Breast epithelium (tissue), 4 donors: ENCODE measurements around the gene CRIM1. TPM values are rescaled to one million over a fixed set of nuclear protein-coding genes. Genes with fewer than 3 reads are reported as not detected.
A peak's percentile ranks its signal among the peaks of the same experiment; 100 is the strongest.

Experiments used
- DNase-seq, 2 donors: peaks; one replicate each; pipeline ENCODE4 v3.0.0-alpha.2; 2019; ENCODE audit warnings: low spot score in 2 of 2
- H3K27ac ChIP-seq, 2 donors: fragments of 200-600 bp; sonication (generic) in 1 of 2; one replicate each; pipeline ENCODE4 v1.5.1; 2016 to 2019; ENCODE audit warnings: mild to moderate bottlenecking in 1 of 2
- H3K27me3 ChIP-seq, 2 donors: fragments of 200-600 bp; sonication (generic) in 1 of 2; one replicate each; pipeline versions ENCODE4 v1.5.1 to v1.6.0; 2017 to 2019; ENCODE audit warnings: control low read depth in 1 of 2, mild to moderate bottlenecking in 1 of 2
- H3K36me3 ChIP-seq: fragments of 200-600 bp; one replicate; pipeline ENCODE4 v1.5.1; 2019
- H3K4me1 ChIP-seq, 2 donors: fragments of 200-600 bp; sonication (generic); one replicate each; pipeline ENCODE4 v1.5.1; 2016 to 2019; ENCODE audit warnings: control low read depth in 1 of 2
- H3K4me3 ChIP-seq, 3 donors: fragments of 200-600 bp; sonication (generic); 1 replicate in 2 of 3; 2 replicates in 1 of 3; pipeline ENCODE4 v1.5.1; 2016 to 2019; ENCODE audit warnings: mild to moderate bottlenecking in 3 of 3, moderate library complexity in 2 of 3
- H3K9me3 ChIP-seq, 2 donors: fragments of 200-600 bp; sonication (generic) in 1 of 2; one replicate each; pipeline ENCODE4 v1.5.1; 2016 to 2019; ENCODE audit warnings: control low read depth in 1 of 2
- POLR2A ChIP-seq: fragments of 450-650 bp; IDR thresholded peaks from one replicate; pipeline ENCODE4 v1.6.1; 2016; ENCODE audit warnings: antibody characterized with exemption, mild to moderate bottlenecking, moderate library complexity
- POLR2AphosphoS5 ChIP-seq, 3 donors: sonication (generic); formaldehyde crosslinking; IDR thresholded peaks; one replicate each; pipeline ENCODE4 v1.6.1; 2017; ENCODE audit warnings: antibody characterized with exemption in 3 of 3
- intact Hi-C: fragments of 100-400 bp; cut with DNase I; formaldehyde crosslinking; loops from one replicate; pipeline ENCODE4 v1.15.1; 2023; ENCODE audit warnings: low total_unique reads
- total RNA-seq, 3 donors: library from RNA; depleted of rRNA; stranded (reverse); fragments of >200 nt; gene quantifications; one replicate each; pipeline ENCODE4 v1.1.0, GENCODE V29; 2016
- TF ChIP-seq, protein P1 (sequence below), 3 donors: fragments of 450-650 bp; IDR thresholded peaks; one replicate each; pipeline ENCODE4 v1.5.1; 2016 to 2017; ENCODE audit warnings: antibody characterized with exemption in 3 of 3, mild to moderate bottlenecking in 3 of 3, moderate library complexity in 3 of 3

Gene CRIM1
- total RNA-seq, 3 donors from 2014 or later = 166 to 187 (median 178) TPM

DNA sequence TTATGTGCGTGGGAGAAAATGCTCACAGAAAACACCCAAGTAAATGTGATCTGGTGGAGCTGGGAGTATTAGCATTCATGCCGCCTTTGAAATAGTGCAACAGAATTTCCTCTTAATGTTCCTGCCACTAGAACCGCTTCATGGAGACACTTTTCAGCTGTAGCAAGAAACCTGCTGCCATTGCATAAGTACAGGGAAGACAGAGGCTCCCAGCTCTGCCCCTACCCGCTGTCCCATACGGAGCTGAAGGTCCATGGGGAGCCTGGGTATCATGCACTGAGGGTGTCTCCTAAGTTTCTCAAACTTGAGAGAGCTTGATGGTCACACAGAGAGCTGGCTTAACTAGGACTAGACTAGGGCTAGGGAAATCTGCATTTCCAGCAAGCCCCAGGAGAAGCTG, 49.6 kb downstream of the CRIM1 start:
- H3K4me1 ChIP-seq = peaks cover 6 to 9% of the 10 kb centered on the region in 2 donors
- H3K27me3 ChIP-seq = no peaks in the 10 kb centered on the region
- no peaks in the 10 kb centered on the region for H3K36me3 ChIP-seq
- DNase-seq = no peak
- H3K4me3 ChIP-seq = no peak overlapping the region
- intact Hi-C loops = no loop called here
- peak overlapping the region in 1 of 2 donors; percentile 62 for H3K27ac ChIP-seq
- no peaks in the 10 kb centered on the region for H3K9me3 ChIP-seq
- TF ChIP-seq, protein P1, sequence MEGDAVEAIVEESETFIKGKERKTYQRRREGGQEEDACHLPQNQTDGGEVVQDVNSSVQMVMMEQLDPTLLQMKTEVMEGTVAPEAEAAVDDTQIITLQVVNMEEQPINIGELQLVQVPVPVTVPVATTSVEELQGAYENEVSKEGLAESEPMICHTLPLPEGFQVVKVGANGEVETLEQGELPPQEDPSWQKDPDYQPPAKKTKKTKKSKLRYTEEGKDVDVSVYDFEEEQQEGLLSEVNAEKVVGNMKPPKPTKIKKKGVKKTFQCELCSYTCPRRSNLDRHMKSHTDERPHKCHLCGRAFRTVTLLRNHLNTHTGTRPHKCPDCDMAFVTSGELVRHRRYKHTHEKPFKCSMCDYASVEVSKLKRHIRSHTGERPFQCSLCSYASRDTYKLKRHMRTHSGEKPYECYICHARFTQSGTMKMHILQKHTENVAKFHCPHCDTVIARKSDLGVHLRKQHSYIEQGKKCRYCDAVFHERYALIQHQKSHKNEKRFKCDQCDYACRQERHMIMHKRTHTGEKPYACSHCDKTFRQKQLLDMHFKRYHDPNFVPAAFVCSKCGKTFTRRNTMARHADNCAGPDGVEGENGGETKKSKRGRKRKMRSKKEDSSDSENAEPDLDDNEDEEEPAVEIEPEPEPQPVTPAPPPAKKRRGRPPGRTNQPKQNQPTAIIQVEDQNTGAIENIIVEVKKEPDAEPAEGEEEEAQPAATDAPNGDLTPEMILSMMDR (IDR thresholded peaks at IDR 0.05) = no peak
- TF ChIP-seq POLR2AphosphoS5 (IDR thresholded peaks at IDR 0.05) (no peak), POLR2A (no peak)

GRCh38 chr2:36406296-36406695, 50.7 kb downstream of the CRIM1 start:
- no peak for DNase-seq
- H3K27me3 ChIP-seq = no peaks in the 10 kb centered on the region
- peaks cover 6 to 18% of the 10 kb centered on the region in 2 donors for H3K4me1 ChIP-seq
- H3K9me3 ChIP-seq = no peaks in the 10 kb centered on the region
- H3K36me3 ChIP-seq = no peaks in the 10 kb centered on the region
- no peak overlapping the region for H3K4me3 ChIP-seq
- intact Hi-C loops = no loop called here
- TF ChIP-seq POLR2AphosphoS5 (IDR thresholded peaks at IDR 0.05) (no peak), POLR2A (no peak)
- TF ChIP-seq, protein P1 (IDR thresholded peaks at IDR 0.05) = no peak
- H3K27ac ChIP-seq = peak overlapping the region; percentile 36 to 48

- peak overlapping the region; percentile 74 to 82 for H3K27ac ChIP-seq
- H3K27me3 ChIP-seq = no peaks in the 10 kb centered on the region
- intact Hi-C loops = no loop called here
- TF ChIP-seq POLR2AphosphoS5 (IDR thresholded peaks at IDR 0.05) = no peak
- TF ChIP-seq POLR2A = no peak
- TF ChIP-seq, protein P1 (IDR thresholded peaks at IDR 0.05) = no peak
- peaks cover 6 to 19% of the 10 kb centered on the region in 2 donors for H3K4me1 ChIP-seq
- H3K36me3 ChIP-seq = no peaks in the 10 kb centered on the region
- H3K9me3 ChIP-seq = no peaks in the 10 kb centered on the region
- H3K4me3 ChIP-seq = no peak overlapping the region
- DNase-seq = no peak
These were observed 51.8 kb downstream of the CRIM1 start for GRCh38 chr2:36407413-36407812.

GRCh38 chr2:36408198-36408703, 52.7 kb downstream of the CRIM1 start:
- Histone ChIP-seq H3K36me3 (no peaks in the 10 kb centered on the region), H3K27me3 (no peaks in the 10 kb centered on the region), H3K27ac (peak overlapping the region; percentile 74 to 82), H3K4me1 (peaks cover 6 to 19% of the 10 kb centered on the region in 2 donors), H3K9me3 (no peaks in the 10 kb centered on the region), H3K4me3 (peak overlapping the region in 1 of 3 donors; percentile 41)
- peak in 1 of 2 donors; percentile 40 for DNase-seq
- TF ChIP-seq POLR2AphosphoS5 (IDR thresholded peaks at IDR 0.05) (peak in 1 of 3 donors; percentile 19), POLR2A (no peak)
- intact Hi-C loops = no loop called here

DNA sequence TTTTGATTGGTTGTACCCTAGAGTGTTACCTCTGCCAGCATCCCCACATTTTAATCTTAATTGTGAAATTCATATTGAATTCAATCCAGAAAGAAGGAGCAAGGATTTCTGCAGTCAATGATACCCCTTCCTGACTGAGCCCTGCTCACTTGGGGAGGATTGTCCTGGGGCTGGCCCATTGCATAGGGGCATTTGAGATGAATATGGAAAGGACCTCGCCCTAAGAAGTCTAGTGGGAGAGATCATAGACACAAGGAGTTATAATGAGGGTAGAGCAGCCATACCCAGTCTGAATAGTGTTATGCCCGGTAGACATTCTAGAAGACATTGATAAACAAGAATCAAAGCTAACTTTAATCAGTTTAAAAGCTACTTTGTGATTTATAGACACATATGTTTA, 53.8 kb downstream of the CRIM1 start:
- H3K4me1 ChIP-seq = peaks cover 6 to 19% of the 10 kb centered on the region in 2 donors
- no peaks in the 10 kb centered on the region for H3K36me3 ChIP-seq
- no peak for DNase-seq
- H3K27me3 ChIP-seq = no peaks in the 10 kb centered on the region
- no peak overlapping the region for H3K4me3 ChIP-seq
- no peaks in the 10 kb centered on the region for H3K9me3 ChIP-seq
- TF ChIP-seq POLR2AphosphoS5 (IDR thresholded peaks at IDR 0.05) = no peak
- TF ChIP-seq, protein P1 (IDR thresholded peaks at IDR 0.05) = no peak
- no peak for TF ChIP-seq POLR2A
- intact Hi-C loops = no loop called here
- peak overlapping the region; percentile 71 to 74 for H3K27ac ChIP-seq
